Muscle of arm (tissue), 14 donors: ENCODE results near the gene QSOX1. TPM values are rescaled to one million over a fixed set of nuclear protein-coding genes. Genes with fewer than 3 reads are reported as not detected.
A peak's percentile ranks its signal among the peaks of the same experiment; 100 is the strongest.
"Not testable (repeated sequence)": the region's sequence is repeated elsewhere in the genome, so short reads cannot be mapped to it uniquely, and the experiment has no call there.

Experiments used
- DNase-seq: peaks from one replicate; pipeline ENCODE4 v3.0.0-alpha.2; 2013
- long read RNA-seq, 11 donors: transcript quantifications; one replicate each; lab custom pipeline, GENCODE V29; 2026
- polyA plus RNA-seq, 12 donors: library from polyadenylated mRNA; unstranded; fragments of 120-200 nt; gene quantifications; one replicate each; pipeline ENCODE4 v1.2.1, GENCODE V29; 2013; ENCODE audit not compliant: insufficient read length in 12 of 12

The QSOX1 gene, protein sequence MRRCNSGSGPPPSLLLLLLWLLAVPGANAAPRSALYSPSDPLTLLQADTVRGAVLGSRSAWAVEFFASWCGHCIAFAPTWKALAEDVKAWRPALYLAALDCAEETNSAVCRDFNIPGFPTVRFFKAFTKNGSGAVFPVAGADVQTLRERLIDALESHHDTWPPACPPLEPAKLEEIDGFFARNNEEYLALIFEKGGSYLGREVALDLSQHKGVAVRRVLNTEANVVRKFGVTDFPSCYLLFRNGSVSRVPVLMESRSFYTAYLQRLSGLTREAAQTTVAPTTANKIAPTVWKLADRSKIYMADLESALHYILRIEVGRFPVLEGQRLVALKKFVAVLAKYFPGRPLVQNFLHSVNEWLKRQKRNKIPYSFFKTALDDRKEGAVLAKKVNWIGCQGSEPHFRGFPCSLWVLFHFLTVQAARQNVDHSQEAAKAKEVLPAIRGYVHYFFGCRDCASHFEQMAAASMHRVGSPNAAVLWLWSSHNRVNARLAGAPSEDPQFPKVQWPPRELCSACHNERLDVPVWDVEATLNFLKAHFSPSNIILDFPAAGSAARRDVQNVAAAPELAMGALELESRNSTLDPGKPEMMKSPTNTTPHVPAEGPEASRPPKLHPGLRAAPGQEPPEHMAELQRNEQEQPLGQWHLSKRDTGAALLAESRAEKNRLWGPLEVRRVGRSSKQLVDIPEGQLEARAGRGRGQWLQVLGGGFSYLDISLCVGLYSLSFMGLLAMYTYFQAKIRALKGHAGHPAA
- 10 to 100 TPM in 11 of 12 donors, not detected in 1; 16.8 to 48.7 (median 25.8) TPM for polyA plus RNA-seq
- long read RNA-seq, donor 1, full-length matches to known transcripts: 10 of 17 reads
- long read RNA-seq, donor 1, partial matches to known transcripts: 7 of 17 reads
- long read RNA-seq, donor 1, other reads (novel, unspliced or antisense): 0 of 17 reads
- long read RNA-seq, donor 2, full-length matches to known transcripts: 5 of 5 reads
- long read RNA-seq, donor 2, partial matches to known transcripts: 0 of 5 reads
- long read RNA-seq, donor 2, other reads (novel, unspliced or antisense): 0 of 5 reads
- long read RNA-seq, donor 3, full-length matches to known transcripts: 4 of 4 reads
- long read RNA-seq, donor 3, partial matches to known transcripts: 0 of 4 reads
- long read RNA-seq, donor 3, other reads (novel, unspliced or antisense): 0 of 4 reads
- long read RNA-seq, donor 4, full-length matches to known transcripts: 3 of 9 reads
- long read RNA-seq, donor 4, partial matches to known transcripts: 6 of 9 reads
- long read RNA-seq, donor 4, other reads (novel, unspliced or antisense): 0 of 9 reads
- long read RNA-seq, donor 5, full-length matches to known transcripts: 9 of 9 reads
- long read RNA-seq, donor 5, partial matches to known transcripts: 0 of 9 reads
- long read RNA-seq, donor 5, other reads (novel, unspliced or antisense): 0 of 9 reads
- long read RNA-seq, donor 6, full-length matches to known transcripts: 2 of 7 reads
- long read RNA-seq, donor 6, partial matches to known transcripts: 5 of 7 reads
- long read RNA-seq, donor 6, other reads (novel, unspliced or antisense): 0 of 7 reads
- long read RNA-seq, donor 7, full-length matches to known transcripts: 3 of 11 reads
- long read RNA-seq, donor 7, partial matches to known transcripts: 8 of 11 reads
- long read RNA-seq, donor 7, other reads (novel, unspliced or antisense): 0 of 11 reads
- long read RNA-seq, donor 8, full-length matches to known transcripts: 8 of 8 reads
- long read RNA-seq, donor 8, partial matches to known transcripts: 0 of 8 reads
- long read RNA-seq, donor 8, other reads (novel, unspliced or antisense): 0 of 8 reads
- long read RNA-seq, donor 9, full-length matches to known transcripts: 5 of 24 reads
- long read RNA-seq, donor 9, partial matches to known transcripts: 19 of 24 reads
- long read RNA-seq, donor 9, other reads (novel, unspliced or antisense): 0 of 24 reads
- long read RNA-seq, donor 10, full-length matches to known transcripts: 3 of 3 reads
- long read RNA-seq, donor 10, partial matches to known transcripts: 0 of 3 reads
- long read RNA-seq, donor 10, other reads (novel, unspliced or antisense): 0 of 3 reads
- long read RNA-seq, donor 11, full-length matches to known transcripts: 4 of 4 reads
- long read RNA-seq, donor 11, partial matches to known transcripts: 0 of 4 reads
- long read RNA-seq, donor 11, other reads (novel, unspliced or antisense): 0 of 4 reads

DNA sequence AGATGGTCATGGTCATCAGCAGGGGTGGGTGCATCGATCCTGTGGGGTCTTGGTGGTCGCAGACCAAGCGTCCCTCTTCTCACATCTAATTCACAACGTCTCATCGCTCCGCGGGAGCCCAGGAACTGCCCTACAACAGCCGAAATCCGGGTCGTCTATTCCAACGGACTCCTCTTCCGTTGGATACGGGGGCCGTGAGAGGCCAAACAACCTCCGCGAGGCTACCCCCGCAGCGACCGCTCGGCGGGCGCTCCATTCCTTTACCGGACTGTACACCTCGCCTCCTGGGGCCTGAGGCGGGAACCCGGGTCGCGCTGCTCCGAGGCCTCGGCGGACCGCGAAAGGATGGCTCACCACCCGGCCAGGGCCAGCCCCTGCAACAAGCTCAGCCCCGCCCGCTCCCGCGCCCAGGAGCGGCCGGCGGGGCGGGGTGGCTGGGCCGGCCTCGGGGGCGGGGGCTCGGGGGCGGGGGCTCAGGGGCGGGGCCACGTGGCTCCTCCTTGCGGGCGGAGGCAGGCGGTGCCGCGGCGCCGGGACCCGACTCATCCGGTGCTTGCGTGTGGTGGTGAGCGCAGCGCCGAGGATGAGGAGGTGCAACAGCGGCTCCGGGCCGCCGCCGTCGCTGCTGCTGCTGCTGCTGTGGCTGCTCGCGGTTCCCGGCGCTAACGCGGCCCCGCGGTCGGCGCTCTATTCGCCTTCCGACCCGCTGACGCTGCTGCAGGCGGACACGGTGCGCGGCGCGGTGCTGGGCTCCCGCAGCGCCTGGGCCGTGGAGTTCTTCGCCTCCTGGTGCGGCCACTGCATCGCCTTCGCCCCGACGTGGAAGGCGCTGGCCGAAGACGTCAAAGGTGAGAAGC is at the start of gene QSOX1:
Gene QSOX1 (plus strand): TSS at position 545 of the 857 bp plus-strand sequence. CDS start 39 bp downstream, at position 584.
- DNase-seq: peak; percentile 91

DNA sequence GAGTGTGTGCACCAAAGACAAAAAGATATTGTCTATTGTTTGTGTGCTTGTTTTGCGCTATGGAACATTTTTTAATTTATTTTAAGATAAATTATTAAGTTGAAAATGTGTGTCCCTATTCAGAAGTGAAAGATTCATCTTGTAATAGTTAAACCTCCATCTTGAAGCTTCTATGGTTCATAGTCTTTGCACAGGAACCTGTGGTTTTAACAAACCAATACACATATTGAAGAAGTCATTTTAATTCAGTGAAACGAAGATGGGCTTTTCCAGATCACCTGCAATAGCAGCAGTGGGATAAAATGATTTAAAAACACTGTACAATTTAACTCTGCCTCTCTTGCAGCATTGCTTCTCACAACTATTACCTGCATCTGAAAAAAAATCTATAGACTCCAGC is 42.6 kb upstream of the QSOX1 start:
- no peak for DNase-seq

DNA sequence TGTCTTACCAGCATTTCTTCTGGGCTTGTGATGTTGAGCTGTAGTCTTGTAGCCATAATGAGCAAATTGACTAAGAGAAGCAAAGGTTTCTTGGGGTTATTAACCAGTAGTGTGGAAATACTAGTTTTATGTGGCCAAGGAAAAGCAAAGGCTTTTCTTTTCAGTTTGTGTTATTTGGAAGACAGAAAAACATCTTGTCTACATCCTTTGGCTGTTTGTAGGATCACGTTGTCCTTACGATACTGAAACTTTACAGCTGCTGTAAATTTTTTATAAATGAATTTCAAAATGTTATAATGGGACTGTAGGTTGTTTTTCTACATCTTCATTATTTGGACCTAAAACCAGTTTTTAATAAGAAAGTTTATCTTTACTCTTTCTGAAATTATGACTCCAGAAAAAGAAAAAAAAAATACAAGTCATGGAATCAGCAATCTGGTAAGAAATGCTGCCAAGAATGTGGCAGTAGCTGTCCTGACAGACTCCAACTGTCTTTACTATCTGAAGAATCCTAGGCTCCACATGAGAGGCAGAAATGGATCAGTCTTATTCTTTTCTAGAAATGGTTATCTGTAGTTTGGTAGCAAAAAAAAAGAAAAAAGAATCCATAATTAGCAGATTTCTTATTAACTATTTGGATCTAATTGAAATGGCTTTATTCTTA is 41.6 kb upstream of the QSOX1 start:
- no peak for DNase-seq

DNA sequence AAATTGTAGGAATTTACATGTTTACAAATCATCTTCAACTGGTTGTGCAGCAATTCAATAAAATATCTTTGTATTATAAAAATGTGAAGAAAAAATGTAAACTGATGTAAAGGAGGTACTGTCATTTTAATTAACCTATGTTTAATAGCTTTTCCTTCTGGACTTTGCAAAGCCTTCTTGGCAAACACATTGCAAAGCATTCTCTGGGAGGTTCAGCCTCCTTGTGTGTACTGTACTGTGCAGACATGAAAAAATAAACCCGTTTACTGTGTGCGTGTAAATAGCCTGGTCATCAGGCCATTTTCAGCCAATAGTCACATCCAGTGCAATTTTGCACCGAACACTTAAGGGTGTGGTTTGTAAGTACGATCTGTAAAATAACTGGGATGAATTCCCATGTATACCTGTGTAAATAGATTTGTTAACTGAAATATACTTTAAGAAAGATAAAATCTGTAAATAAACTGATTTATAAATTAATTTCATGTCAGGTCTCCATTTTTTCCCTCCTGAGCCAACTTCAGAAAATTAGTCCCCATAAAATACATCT is 40.2 kb upstream of the QSOX1 start:
- no peak for DNase-seq

DNA sequence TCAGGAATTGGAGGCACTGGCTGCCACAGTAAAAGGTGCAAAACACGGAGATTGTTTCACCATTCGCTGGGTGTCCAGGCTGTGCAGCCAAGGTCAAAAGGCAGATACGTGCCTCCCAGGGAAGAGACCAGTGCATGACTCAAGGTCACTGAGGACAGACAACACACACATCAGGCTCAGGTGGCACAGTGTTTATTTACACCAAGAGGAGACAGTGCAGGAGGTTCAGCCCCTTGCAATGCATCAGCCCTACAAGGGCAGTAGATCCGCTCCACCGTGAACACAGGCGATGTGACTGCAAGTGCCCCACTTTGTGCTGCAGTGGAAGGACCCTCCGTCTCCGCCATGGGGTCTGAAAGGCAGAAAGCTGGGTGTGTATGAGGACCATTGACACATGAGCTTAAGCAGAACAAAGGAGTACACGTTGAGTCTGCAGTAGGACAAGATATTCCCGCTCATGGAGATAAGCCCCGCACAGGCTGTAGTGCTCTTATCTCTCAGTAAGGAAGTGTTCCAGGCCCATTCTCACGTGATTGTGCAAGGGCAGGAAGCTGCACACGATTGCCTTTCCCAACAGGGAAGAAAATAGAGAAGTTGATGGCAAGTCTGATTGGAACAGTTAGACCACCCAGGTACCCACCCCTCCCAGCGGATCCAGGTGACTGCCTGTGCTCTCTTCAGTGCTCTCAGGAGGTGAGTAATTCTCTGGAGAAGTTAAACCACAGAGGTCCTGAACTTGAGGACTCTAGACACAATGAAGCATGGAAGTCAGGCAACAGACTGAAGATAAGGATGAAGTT is 37.5 kb upstream of the QSOX1 start:
- no peak for DNase-seq

DNA sequence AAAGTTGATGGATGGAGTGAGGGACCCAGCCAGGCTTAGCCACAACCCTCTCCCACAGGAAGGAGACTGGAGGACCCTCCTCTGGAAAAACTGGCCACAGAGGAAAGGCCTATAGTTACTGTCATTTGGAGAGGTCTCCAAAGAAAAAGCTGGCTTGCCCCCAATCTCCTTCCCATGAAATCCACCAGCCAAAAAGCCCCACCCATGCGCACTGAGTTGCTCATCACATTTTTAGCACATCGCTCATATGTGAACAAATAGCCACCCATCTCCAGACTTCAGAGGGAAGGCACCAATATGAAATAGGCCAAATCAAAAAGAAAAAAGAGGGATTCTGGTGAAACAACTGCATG is 36.9 kb upstream of the QSOX1 start:
- DNase-seq: no peak

DNA sequence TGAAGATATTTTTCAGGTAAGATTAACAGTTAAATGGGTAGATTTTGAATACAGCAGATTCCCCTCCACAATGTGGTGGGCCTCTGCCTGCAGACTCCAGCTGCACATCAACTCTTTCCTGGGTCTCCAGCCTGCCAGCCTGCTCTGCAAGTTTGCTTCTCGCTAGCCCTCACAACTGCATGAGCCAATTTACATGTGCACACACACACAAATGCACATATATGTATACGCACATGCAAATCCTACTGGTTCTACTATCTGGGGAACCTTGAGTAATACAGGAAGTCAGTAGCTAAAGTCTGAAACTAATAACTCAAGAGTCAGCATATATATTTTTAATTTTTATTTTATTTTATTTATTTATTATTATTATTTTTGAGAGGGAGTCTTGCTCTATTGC is 34.8 kb upstream of the QSOX1 start:
- no peak for DNase-seq

DNA sequence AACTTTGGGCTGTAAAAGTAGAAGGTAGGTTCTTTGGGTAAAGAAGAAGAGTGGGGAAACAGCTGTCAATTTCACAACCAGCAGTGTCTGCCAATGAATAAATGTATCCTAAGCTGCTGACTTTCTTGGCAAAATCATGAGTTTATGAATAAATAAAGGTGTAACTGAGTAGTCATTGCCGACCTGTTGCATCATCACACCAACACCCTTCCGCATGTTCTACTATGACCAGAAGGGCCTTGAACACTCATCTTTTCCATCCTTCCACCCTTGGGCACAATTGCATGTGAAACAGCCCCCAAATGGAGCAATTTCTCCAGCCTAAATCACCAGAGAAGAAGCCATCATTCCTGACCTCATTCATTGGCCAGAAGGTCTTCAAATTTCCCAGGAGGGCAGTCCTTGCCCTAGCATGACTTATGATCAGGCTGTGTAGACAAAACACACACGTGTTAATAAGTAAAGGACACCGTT is 31.2 kb upstream of the QSOX1 start:
- no peak for DNase-seq

DNA sequence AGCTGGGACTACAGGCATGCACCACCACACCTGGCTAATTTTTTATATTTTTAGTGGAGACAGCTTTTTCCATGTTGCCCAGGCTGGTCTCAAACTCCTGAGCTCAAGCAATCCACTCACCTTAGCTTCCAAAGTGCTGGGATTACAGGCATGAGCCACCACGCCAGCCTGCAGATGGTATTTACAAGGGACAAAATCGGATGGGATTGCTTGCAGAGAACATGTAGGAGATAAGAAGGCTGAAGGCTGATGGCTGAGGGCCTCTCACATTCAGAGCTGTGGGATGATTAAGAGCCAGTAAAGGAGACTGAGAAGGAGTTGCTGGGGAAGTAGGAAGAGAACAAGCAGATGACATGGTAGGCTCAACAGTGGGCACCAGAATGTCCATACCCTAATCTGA is 24.0 kb upstream of the QSOX1 start:
- no peak for DNase-seq

DNA sequence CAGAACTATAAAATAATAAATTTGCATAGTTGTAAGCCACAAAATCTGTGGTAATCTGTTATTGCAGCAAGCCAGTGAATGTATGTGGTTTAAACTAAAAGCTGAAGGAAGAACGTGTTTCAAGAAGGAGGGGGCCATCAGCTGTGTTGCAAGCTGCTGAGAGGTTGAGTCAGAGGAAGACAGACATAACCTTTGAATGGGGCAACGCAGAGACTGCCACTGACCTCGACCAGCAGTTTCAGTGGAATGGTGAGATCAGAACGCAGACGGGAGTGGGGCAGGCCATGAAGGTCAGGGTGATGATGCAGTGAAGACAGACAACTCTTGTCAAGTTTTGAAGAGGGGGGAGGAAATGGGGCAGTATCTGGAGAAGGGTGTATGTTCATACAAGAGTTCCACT is 23.2 kb upstream of the QSOX1 start:
- DNase-seq: no peak

DNA sequence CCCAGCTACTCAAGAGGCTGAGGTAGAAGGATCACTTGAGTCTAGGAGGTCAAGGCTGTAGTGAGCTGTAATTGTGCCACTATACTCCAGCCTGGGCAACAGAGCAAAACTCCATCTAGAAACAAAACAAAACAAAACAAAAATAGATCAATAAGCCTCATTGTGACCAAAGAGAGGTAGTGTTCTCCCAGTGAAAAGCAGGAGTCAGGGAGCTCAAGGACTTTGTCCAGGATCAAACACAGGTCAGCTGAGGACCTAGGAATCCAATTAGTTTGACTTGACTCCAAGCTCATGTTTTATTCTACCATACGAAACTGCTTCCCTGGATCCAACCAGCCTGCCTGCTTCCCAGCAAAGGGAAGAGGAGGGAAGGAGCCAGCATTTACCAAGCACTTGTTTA is 21.5 kb upstream of the QSOX1 start:
- no peak for DNase-seq

DNA sequence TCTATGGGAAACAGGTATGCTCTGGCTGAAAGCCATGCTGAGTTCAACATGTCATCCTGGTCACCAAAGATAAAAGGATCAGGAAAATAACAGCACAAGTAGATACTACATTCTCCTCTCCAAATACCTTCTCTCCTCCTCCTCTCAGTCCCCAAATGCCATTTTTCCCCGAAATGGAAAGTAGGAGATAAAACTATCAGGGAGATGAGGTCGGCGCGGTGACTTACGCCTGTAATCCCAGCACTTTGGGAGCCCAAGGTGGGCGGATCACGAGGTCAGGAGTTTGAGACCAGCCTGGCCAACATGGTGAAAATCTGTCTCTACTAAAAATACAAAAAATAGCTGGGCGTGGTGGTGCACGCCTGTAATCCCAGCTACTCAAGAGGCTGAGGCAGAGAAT is 21.0 kb upstream of the QSOX1 start:
- not testable (repeated sequence) for DNase-seq

DNA sequence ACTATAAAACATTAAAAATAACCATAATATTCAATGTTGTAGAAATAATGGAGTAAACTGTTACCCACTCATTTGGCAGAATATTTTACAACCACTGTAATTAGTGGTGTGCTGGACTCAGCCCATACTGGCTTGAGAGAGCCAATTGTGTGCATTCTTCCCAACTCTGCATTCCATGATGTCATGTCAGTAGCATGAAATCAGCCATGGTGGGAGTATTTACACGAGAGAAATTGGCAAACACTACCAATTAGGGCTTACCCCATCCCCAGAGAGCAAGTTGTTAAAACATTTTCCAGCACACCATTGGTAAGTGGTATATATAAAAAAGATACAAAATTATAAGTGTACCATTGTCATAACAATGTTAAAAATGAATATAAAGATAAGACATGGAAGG is 19.1 kb upstream of the QSOX1 start:
- DNase-seq: no peak

DNA sequence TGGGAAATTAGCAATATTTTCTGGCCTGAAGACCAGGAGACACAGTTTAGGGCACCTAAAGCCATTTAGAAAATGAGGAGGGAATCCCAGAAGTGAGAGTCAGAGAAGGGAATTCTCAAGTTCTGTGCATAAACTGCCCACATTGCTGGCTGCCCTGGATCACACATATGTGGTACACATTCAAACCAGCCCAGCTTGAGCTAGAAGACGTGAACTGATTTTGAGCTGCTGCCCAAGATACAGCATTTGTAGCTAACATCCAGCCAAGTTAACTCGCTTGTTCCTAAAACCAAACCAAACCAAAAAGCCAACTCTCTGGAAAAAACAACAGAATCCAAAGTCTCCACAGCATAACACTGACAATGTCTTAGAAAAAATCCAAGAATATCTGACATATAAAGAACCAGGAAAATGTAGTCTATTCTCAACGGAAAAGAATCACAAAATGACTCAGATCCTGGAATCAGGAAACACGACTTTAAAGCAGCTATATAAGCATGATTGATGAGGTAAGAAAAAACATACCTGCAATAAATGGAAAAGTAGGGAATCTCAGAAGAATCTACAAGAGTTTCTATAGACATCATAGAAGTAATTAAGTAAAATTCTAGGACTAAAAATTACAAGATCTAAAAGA is 18.2 kb upstream of the QSOX1 start:
- no peak for DNase-seq

DNA sequence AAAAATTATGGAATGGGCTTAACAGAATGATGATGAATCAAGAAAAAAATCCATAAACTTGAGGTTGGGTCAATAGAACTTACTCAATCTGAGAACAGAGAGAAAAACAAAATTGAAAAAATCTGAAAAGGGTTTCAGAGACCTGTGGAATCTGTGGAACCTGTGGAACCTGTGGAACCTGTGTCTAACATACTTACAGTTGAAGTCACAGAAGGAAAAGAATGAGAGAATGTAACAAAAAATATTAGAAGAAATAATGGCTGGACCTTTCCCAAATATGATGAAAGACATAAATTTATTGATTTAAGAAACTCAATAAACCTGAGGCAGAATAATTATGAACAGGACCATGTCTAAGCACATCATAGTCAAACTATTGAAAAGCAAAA is 17.7 kb upstream of the QSOX1 start:
- DNase-seq: no peak

DNA sequence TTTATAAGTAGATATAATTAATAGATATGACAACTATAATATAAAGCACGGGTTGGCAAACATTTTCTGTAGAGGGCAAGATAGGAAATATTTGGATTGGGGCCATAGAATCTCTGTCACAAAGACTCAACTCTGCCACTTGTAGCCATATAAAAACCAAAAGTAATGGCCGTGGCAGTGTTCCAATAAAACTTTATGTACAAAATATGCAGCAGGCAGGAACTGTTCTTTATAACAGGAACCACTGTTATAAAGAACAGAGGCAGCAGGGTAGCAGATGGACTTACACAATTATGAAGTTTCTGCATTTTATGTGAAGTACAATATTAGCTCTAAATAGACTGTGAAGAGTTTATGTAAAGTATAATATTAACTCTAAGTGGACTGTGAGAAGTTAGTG is 16.9 kb upstream of the QSOX1 start:
- DNase-seq: no peak
